Astrocyte (in vitro differentiated cells and primary cell): Measurements from ENCODE around the gene MTERF2. TPM values are rescaled to one million over a fixed set of nuclear protein-coding genes. Genes with fewer than 3 reads are reported as not detected.

ENCODE experiments used
- DNase-seq: peaks from one replicate; pipeline ENCODE4 v3.0.0-alpha.2; 2010; ENCODE audit warnings: low read depth
- FAIRE-seq: peaks from 2 replicates; lab custom pipeline; 2011; peaks lifted over from hg19 to GRCh38; lab: Jason Lieb, UNC
- H2AFZ ChIP-seq: 2 replicates; pipeline ENCODE4 v1.6.0; 2012; ENCODE audit warnings: low read depth, low read length, inconsistent platforms
- H3K27ac ChIP-seq: 2 replicates; pipeline ENCODE4 v1.5.1; 2011; ENCODE audit warnings: low read depth, low read length, inconsistent platforms
- H3K27me3 ChIP-seq: 2 replicates; pipeline ENCODE4 v1.6.0; 2011; ENCODE audit warnings: low read length, inconsistent platforms; ENCODE audit not compliant: insufficient read depth
- H3K36me3 ChIP-seq: 2 replicates; pipeline ENCODE4 v1.5.1; 2011; ENCODE audit warnings: low read length, inconsistent platforms; ENCODE audit not compliant: insufficient read depth
- H3K4me1 ChIP-seq: 2 replicates; pipeline ENCODE4 v1.5.1; 2011; ENCODE audit warnings: low read length, inconsistent platforms; ENCODE audit not compliant: insufficient read depth
- H3K4me2 ChIP-seq: 2 replicates; pipeline ENCODE4 v1.6.0; 2012; ENCODE audit warnings: low read length, inconsistent platforms
- H3K4me3 ChIP-seq: 2 replicates; pipeline ENCODE4 v1.5.1; 2011; ENCODE audit warnings: low read depth, mild to moderate bottlenecking, low read length, inconsistent platforms; ENCODE audit not compliant: insufficient read depth
- H3K79me2 ChIP-seq: 2 replicates; pipeline ENCODE4 v1.6.0; 2012; ENCODE audit warnings: mild to moderate bottlenecking, low read length, inconsistent platforms; ENCODE audit not compliant: insufficient read depth
- H3K9ac ChIP-seq: 2 replicates; pipeline ENCODE4 v1.6.0; 2012; ENCODE audit warnings: mild to moderate bottlenecking, low read length, inconsistent platforms
- H3K9me3 ChIP-seq: 2 replicates; pipeline ENCODE4 v1.5.1; 2012; ENCODE audit warnings: low read depth, mild to moderate bottlenecking, low read length, inconsistent platforms; ENCODE audit not compliant: insufficient read depth
- H4K20me1 ChIP-seq: 2 replicates; pipeline ENCODE4 v1.6.0; 2012; ENCODE audit warnings: low read length, inconsistent platforms; ENCODE audit not compliant: insufficient read depth
- H3K27ac Mint-ChIP-seq: one replicate; pipeline ENCODE4 v1.8.0; 2021; ENCODE audit warnings: mild to moderate bottlenecking, mixed read lengths; ENCODE audit not compliant: unreplicated experiment
- H3K27me3 Mint-ChIP-seq: one replicate; pipeline ENCODE4 v1.8.0; 2021; ENCODE audit warnings: low read depth, mixed read lengths; ENCODE audit not compliant: unreplicated experiment
- H3K36me3 Mint-ChIP-seq: one replicate; pipeline ENCODE4 v1.8.0; 2021; ENCODE audit warnings: low read depth, mixed read lengths; ENCODE audit not compliant: unreplicated experiment
- H3K4me1 Mint-ChIP-seq: one replicate; pipeline ENCODE4 v1.8.0; 2021; ENCODE audit warnings: low read depth, mixed read lengths; ENCODE audit not compliant: unreplicated experiment
- H3K4me3 Mint-ChIP-seq: one replicate; pipeline ENCODE4 v1.8.0; 2021; ENCODE audit warnings: mild to moderate bottlenecking, moderate library complexity, mixed read lengths; ENCODE audit not compliant: unreplicated experiment
- H3K9me3 Mint-ChIP-seq: one replicate; pipeline ENCODE4 v1.8.0; 2021; ENCODE audit warnings: mild to moderate bottlenecking, mixed read lengths; ENCODE audit not compliant: unreplicated experiment
- CTCF ChIP-seq: IDR thresholded peaks from 2 replicates; pipeline ENCODE4 v1.5.1; 2011; ENCODE audit warnings: low read depth, mild to moderate bottlenecking, inconsistent platforms, low read length, moderate library complexity; ENCODE audit not compliant: insufficient read depth
- EZH2 ChIP-seq: IDR thresholded peaks from 2 replicates; pipeline ENCODE4 v1.6.1; 2012; ENCODE audit warnings: mild to moderate bottlenecking, low read length, inconsistent platforms; ENCODE audit not compliant: insufficient read depth
- total RNA-seq: library from RNA; stranded (reverse); gene quantifications from 2 replicates; pipeline ENCODE4 v1.2.1, GENCODE V29; 2021

MTERF2 gene
- total RNA-seq, 1 donor from 2014 or later = 5.1 TPM

GRCh38 chr12:106954462-106955376 lies 32.2 kb downstream of the MTERF2 start:
- peaks cover 11% of the 10 kb centered on the region for H3K4me1 ChIP-seq
- peak overlapping the region; percentile 89 for H3K4me2 ChIP-seq
- H3K4me3 Mint-ChIP-seq = peak overlapping the region; percentile 87
- H3K79me2 ChIP-seq = peaks cover 44% of the 10 kb centered on the region
- TF ChIP-seq EZH2 (no peak), CTCF (no peak)
- H3K9ac ChIP-seq = peak overlapping the region; percentile 100
- H3K9me3 Mint-ChIP-seq = peaks cover 3% of the 10 kb centered on the region
- H2AFZ ChIP-seq = peak overlapping the region; percentile 84
- FAIRE-seq (no peak), DNase-seq (no peak)
- H3K4me1 Mint-ChIP-seq = peaks cover 2% of the 10 kb centered on the region
- H3K27me3 ChIP-seq = no peaks in the 10 kb centered on the region
- no peaks in the 10 kb centered on the region for H3K9me3 ChIP-seq
- H4K20me1 ChIP-seq = peaks cover 33% of the 10 kb centered on the region
- H3K27ac Mint-ChIP-seq = peak overlapping the region; percentile 80
- peaks cover 4% of the 10 kb centered on the region for H3K36me3 ChIP-seq
- peak overlapping the region; percentile 99 for H3K4me3 ChIP-seq
- no peaks in the 10 kb centered on the region for H3K27me3 Mint-ChIP-seq
- no peaks in the 10 kb centered on the region for H3K36me3 Mint-ChIP-seq
- H3K27ac ChIP-seq = peak overlapping the region; percentile 98

- DNase-seq (peak; percentile 26), FAIRE-seq (no peak)
Observed at GRCh38 chr12:106953352-106954250, 33.3 kb downstream of the MTERF2 start.

More at GRCh38 chr12:106953352-106954250, 33.3 kb downstream of the MTERF2 start:
- peaks cover 2% of the 10 kb centered on the region for H3K4me1 Mint-ChIP-seq
- H3K4me2 ChIP-seq = peak overlapping the region; percentile 89
- H3K27me3 Mint-ChIP-seq = no peaks in the 10 kb centered on the region
- no peak overlapping the region for H2AFZ ChIP-seq
- TF ChIP-seq CTCF (no peak), EZH2 (no peak)
- no peaks in the 10 kb centered on the region for H3K27me3 ChIP-seq
- H3K9ac ChIP-seq = no peak overlapping the region
- H3K27ac Mint-ChIP-seq = no peak overlapping the region
- H3K4me3 Mint-ChIP-seq = peak overlapping the region; percentile 61
- peaks cover 11% of the 10 kb centered on the region for H3K4me1 ChIP-seq
- no peaks in the 10 kb centered on the region for H3K9me3 ChIP-seq
- no peak overlapping the region for H3K27ac ChIP-seq
- H3K36me3 Mint-ChIP-seq = peaks cover 2% of the 10 kb centered on the region
- peaks cover 9% of the 10 kb centered on the region for H3K9me3 Mint-ChIP-seq
- H3K4me3 ChIP-seq = peak overlapping the region; percentile 99
- peaks cover 33% of the 10 kb centered on the region for H3K79me2 ChIP-seq
- H3K36me3 ChIP-seq = no peaks in the 10 kb centered on the region
- H4K20me1 ChIP-seq = peaks cover 22% of the 10 kb centered on the region
